ENCODE data around the gene TTC7B. TPM values are rescaled to one million over a fixed set of nuclear protein-coding genes. Genes with fewer than 3 reads are reported as not detected.

Gene TTC7B
- total RNA-seq, 1 donor from 2014 or later, result 20.6 TPM

DNA sequence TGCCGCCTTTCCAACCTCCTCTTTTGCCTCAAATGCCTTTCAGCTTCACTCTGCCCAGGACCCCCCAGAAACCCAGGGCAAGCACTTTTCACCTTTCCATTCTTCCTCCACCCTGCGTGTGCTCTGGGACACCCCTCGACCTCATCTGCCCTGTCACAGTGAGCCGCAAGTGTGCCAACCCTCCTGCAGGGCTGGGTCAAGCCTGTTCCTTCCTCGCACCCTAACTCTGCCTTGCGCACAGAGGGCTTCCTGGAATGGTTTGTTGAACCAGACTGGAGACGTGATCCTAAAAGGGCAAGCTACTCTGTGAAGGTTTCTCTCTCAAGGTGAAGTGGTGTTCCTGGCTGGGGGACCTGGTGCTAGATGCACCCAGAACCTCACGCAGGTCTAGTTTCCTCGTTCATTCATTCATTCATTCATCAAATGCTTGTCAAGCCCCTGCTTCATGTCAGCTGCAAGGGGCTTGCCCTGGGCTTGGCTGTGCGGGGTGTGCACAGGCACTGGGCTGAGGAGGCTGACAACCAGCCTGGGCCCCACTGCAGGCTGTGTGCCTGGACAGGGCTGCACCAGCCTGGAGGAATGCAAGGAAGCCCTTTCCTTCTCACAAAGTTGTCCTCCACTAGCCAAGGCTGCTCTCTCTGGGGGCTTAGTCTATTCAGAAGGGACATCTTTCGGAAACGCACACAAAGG is 232.2 kb downstream of the TTC7B start:
- no peak overlapping the region for H3K4me3 Mint-ChIP-seq
- Histone ChIP-seq H3K36me3 (no peaks in the 10 kb centered on the region), H3F3A (ENCODE audit: low read depth) (no peaks in the 10 kb centered on the region), H3K4me2 (no peak overlapping the region), H3K4me1 (peaks cover 18% of the 10 kb centered on the region), H3K27me3 (no peaks in the 10 kb centered on the region), H3K79me2 (ENCODE audit: low read depth) (no peaks in the 10 kb centered on the region), H3K9me3 (ENCODE audit: low read depth) (no peaks in the 10 kb centered on the region), H3K4me3 (no peak overlapping the region), H2AFZ (replicated peaks) (no peak overlapping the region), H3K9ac (no peak overlapping the region), H3K27ac (no peak overlapping the region), H4K20me1 (ENCODE audit: low read depth) (no peaks in the 10 kb centered on the region)
- TF ChIP-seq CTCF (IDR thresholded peaks at IDR 0.05), result no peak
- TF ChIP-seq EZH2phosphoT487 (IDR thresholded peaks at IDR 0.05), result no peak
- TF ChIP-seq EZH2 (IDR thresholded peaks at IDR 0.05), result no peak
- H3K36me3 Mint-ChIP-seq, result peaks cover 6% of the 10 kb centered on the region
- no peak for DNase-seq (ENCODE audit: low spot score)
- H3K27ac Mint-ChIP-seq, result no peak overlapping the region
- H3K27me3 Mint-ChIP-seq (ENCODE audit: insufficient read depth, low read depth), result peaks cover 2% of the 10 kb centered on the region
- H3K9me3 Mint-ChIP-seq, result no peaks in the 10 kb centered on the region
- H3K4me1 Mint-ChIP-seq, result peaks cover 15% of the 10 kb centered on the region

DNA sequence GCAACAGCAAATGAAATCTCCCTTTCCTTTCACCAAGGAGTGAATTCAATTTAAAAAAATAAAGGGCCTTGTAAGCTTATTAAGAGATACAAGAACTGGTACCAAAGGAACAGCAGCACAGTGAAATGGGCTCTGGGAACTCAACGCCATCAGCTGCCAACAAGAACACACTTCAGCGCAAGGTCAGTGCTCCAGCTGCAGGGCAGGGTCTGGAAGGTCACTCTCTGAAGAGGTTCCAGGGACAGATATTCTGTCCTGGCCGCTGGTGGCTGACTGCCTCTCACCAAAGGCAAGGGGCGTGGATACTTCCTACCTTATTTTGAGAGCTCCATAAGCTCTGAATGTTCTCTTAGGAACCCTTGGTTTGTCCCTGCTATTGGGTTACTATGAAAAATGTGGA is 232.8 kb downstream of the TTC7B start:
- H3K4me1 Mint-ChIP-seq, result peaks cover 15% of the 10 kb centered on the region
- Histone ChIP-seq H3K9me3 (ENCODE audit: low read depth) (no peaks in the 10 kb centered on the region), H3K79me2 (ENCODE audit: low read depth) (no peaks in the 10 kb centered on the region), H3F3A (ENCODE audit: low read depth) (no peaks in the 10 kb centered on the region), H3K4me2 (no peak overlapping the region), H3K27me3 (no peaks in the 10 kb centered on the region), H3K4me3 (no peak overlapping the region), H3K9ac (no peak overlapping the region), H3K36me3 (no peaks in the 10 kb centered on the region), H3K4me1 (peaks cover 18% of the 10 kb centered on the region), H4K20me1 (ENCODE audit: low read depth) (no peaks in the 10 kb centered on the region), H2AFZ (replicated peaks) (no peak overlapping the region), H3K27ac (no peak overlapping the region)
- peaks cover 6% of the 10 kb centered on the region for H3K36me3 Mint-ChIP-seq
- no peak for TF ChIP-seq EZH2phosphoT487 (IDR thresholded peaks at IDR 0.05)
- no peak for TF ChIP-seq EZH2 (IDR thresholded peaks at IDR 0.05)
- TF ChIP-seq CTCF (IDR thresholded peaks at IDR 0.05), result no peak
- H3K27ac Mint-ChIP-seq, result no peak overlapping the region
- H3K27me3 Mint-ChIP-seq (ENCODE audit: insufficient read depth, low read depth), result peaks cover 2% of the 10 kb centered on the region
- no peak for DNase-seq (ENCODE audit: low spot score)
- no peak overlapping the region for H3K4me3 Mint-ChIP-seq
- H3K9me3 Mint-ChIP-seq, result no peaks in the 10 kb centered on the region

- no peak overlapping the region for H2AFZ ChIP-seq (replicated peaks)
- no peaks in the 10 kb centered on the region for H3K79me2 ChIP-seq (ENCODE audit: low read depth)
- H3K27ac ChIP-seq, result no peak overlapping the region
- H3K27me3 Mint-ChIP-seq (ENCODE audit: insufficient read depth, low read depth), result peaks cover 2% of the 10 kb centered on the region
- no peak overlapping the region for H3K27ac Mint-ChIP-seq
- H3K4me3 ChIP-seq, result no peak overlapping the region
- no peak for DNase-seq (ENCODE audit: low spot score)
- H3F3A ChIP-seq (ENCODE audit: low read depth), result no peaks in the 10 kb centered on the region
- H3K4me2 ChIP-seq, result no peak overlapping the region
- no peak overlapping the region for H3K4me3 Mint-ChIP-seq
- H3K9ac ChIP-seq, result no peak overlapping the region
- H3K36me3 ChIP-seq, result no peaks in the 10 kb centered on the region
- no peaks in the 10 kb centered on the region for H3K9me3 ChIP-seq (ENCODE audit: low read depth)
- peaks cover 18% of the 10 kb centered on the region for H3K4me1 ChIP-seq
- H3K36me3 Mint-ChIP-seq, result peaks cover 6% of the 10 kb centered on the region
- TF ChIP-seq CTCF (IDR thresholded peaks at IDR 0.05) (no peak), EZH2phosphoT487 (IDR thresholded peaks at IDR 0.05) (no peak), EZH2 (IDR thresholded peaks at IDR 0.05) (no peak)
- H4K20me1 ChIP-seq (ENCODE audit: low read depth), result no peaks in the 10 kb centered on the region
- H3K4me1 Mint-ChIP-seq, result peaks cover 16% of the 10 kb centered on the region
- H3K27me3 ChIP-seq, result no peaks in the 10 kb centered on the region
- no peaks in the 10 kb centered on the region for H3K9me3 Mint-ChIP-seq
Observed at GRCh38 chr14:90582166-90582565, 234.1 kb downstream of the TTC7B start.

All from neural progenitor cell (in vitro differentiated cells).